ENCODE data around the gene ALPI.

DNA sequence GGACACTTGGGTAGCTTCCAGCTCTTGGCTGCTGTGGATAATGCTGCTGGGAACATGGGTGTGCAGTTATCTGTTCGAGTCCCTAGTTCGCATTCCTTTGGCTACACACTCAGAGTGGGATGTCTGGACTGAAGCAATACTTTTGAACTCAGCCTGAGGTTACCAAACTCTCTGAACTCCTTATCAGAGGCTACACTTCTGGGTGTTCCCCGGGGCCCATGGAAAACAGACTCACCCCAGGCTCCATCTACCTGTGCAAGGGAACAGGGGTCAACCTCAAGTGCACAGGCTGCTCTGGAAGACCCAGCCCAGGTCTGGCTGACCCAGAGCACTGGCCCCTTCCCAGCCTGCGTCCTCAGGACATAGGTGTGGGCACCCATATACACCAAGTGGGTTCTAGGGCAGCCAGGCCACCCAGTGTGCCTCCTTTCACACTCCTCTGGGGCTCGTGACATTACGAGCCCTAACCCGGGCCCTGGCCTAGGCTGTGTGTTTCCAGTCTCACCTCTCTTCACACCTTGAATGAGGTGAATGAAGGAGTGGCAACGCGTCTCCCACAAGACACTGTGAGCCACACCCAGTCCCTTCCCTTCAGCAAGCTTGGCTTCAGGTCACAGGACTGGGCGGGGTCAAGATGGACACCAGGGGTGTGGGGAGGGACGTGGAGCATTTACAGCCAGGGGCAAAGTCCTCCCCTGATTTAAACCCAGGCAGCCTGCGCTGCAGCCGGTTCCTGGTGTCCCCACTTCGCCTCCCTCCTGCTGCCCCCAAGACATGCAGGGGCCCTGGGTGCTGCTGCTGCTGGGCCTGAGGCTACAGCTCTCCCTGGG lies at the start of gene ALPI:
- TF ChIP-seq REST (IDR thresholded peaks at IDR 0.05; ENCODE audit: low read depth): no peak
- TF ChIP-seq ZFX (IDR thresholded peaks at IDR 0.05): no peak
- TF ChIP-seq EZH2 (IDR thresholded peaks at IDR 0.05): no peak
- TF ChIP-seq POLR2AphosphoS5 (IDR thresholded peaks at IDR 0.05; ENCODE audit: low read depth, low read length): no peak
- TF ChIP-seq YY1 (IDR thresholded peaks at IDR 0.05; ENCODE audit: extremely low read depth, insufficient replicate concordance, low read depth, low read length): no peak
- TF ChIP-seq, protein P1, sequence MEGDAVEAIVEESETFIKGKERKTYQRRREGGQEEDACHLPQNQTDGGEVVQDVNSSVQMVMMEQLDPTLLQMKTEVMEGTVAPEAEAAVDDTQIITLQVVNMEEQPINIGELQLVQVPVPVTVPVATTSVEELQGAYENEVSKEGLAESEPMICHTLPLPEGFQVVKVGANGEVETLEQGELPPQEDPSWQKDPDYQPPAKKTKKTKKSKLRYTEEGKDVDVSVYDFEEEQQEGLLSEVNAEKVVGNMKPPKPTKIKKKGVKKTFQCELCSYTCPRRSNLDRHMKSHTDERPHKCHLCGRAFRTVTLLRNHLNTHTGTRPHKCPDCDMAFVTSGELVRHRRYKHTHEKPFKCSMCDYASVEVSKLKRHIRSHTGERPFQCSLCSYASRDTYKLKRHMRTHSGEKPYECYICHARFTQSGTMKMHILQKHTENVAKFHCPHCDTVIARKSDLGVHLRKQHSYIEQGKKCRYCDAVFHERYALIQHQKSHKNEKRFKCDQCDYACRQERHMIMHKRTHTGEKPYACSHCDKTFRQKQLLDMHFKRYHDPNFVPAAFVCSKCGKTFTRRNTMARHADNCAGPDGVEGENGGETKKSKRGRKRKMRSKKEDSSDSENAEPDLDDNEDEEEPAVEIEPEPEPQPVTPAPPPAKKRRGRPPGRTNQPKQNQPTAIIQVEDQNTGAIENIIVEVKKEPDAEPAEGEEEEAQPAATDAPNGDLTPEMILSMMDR (IDR thresholded peaks at IDR 0.05 in 2 of 3, conservative IDR thresholded peaks at IDR 0.05 in 1 of 3; ENCODE audit: borderline replicate concordance in 1 of 3, insufficient read depth in 1 of 3, low read depth in 2 of 3, low read length in 2 of 3): no peak

Measured in HCT116 (cell line).